ENCODE data around the gene SFT2D1. TPM values are rescaled to one million over a fixed set of nuclear protein-coding genes. Genes with fewer than 3 reads are reported as not detected.

SFT2D1 gene
- total and polyA plus RNA-seq, 2 of the 4 experiments (the other 2 are of a cell fraction), result 10.2 to 45.8 TPM

DNA sequence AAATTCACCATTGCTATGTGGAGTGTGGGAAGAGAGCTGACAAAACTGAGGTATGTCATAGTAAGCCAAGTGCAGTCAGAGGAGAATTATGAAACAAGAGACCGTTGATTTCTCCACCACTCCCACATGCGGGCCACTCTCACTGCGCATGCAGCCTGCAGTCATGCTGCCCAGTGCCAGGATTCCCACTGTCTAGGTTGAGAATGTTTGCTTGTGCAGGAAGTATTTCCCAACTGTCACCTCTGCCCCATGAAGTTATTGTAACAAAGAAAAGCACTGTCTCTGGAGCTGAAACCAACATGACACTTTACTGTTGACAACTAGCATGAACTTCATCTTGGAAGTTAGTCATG, 18.7 kb upstream of the SFT2D1 start:
- CTCF ChIA-PET, result no interaction called here
- Histone ChIP-seq H2BK5ac (ENCODE audit: low read depth, low read length, poor library complexity, severe bottlenecking) (no peak overlapping the region), H2BK20ac (ENCODE audit: low read depth, low read length) (no peak overlapping the region)

More for the DNA sequence above, 18.7 kb upstream of the SFT2D1 start:
- H3K23ac ChIP-seq (ENCODE audit: low read depth, low read length), result no peak overlapping the region
- H4K91ac ChIP-seq (ENCODE audit: insufficient read depth, low read depth, low read length), result no peak overlapping the region
- no CpG with 5 or more reads among the region's 3 CpGs for WGBS, 2 experiments (ENCODE audit: extremely low coverage in 2 of 2, insufficient read length in 1 of 2)
- H4K5ac ChIP-seq (ENCODE audit: low read depth, low read length), result no peak overlapping the region
- H3K4me3 ChIP-seq (ENCODE audit: insufficient read depth, low read depth, low read length), result no peak overlapping the region
- H3K36me3 ChIP-seq (ENCODE audit: control insufficient read depth, insufficient read depth, low read length), result 0 out of 2 replicates have a peak, but pooled peaks cover 1% of the 10 kb centered on the region
- no peak overlapping the region for H3K14ac ChIP-seq (replicated peaks; ENCODE audit: low read depth, low read length)
- intact Hi-C loops (cut with micrococcal nuclease) (no loop called here), in situ Hi-C loops (cut with MboI; ENCODE audit: low sequenced_read_pairs) (no loop called here), dilution Hi-C loops (cut with HindIII; ENCODE audit: low sequenced_read_pairs, unreplicated experiment) (no loop called here)
- no peak overlapping the region for H2AK9ac ChIP-seq (replicated peaks; ENCODE audit: low read depth, low read length, poor library complexity)
- no peak overlapping the region for H2AFZ ChIP-seq (replicated peaks; ENCODE audit: low read length, poor library complexity)
- TF ChIP-seq RCOR1 (IDR thresholded peaks at IDR 0.05; ENCODE audit: insufficient replicate concordance, low read length) (no peak), RAD21 (IDR thresholded peaks at IDR 0.05; ENCODE audit: low read length) (no peak), FOS (IDR thresholded peaks at IDR 0.05; ENCODE audit: low read depth, low read length) (no peak), NFE2L2 (IDR thresholded peaks at IDR 0.05; ENCODE audit: low read depth, low read length) (no peak), BHLHE40 (IDR thresholded peaks at IDR 0.05; ENCODE audit: low read depth, low read length) (no peak), CHD1 (IDR thresholded peaks at IDR 0.05; ENCODE audit: low read depth, low read length) (no peak), USF2 (IDR thresholded peaks at IDR 0.05; ENCODE audit: low read depth, low read length) (no peak), SMC3 (IDR thresholded peaks at IDR 0.05; ENCODE audit: low read depth, low read length) (no peak), RFX5 (IDR thresholded peaks at IDR 0.05; ENCODE audit: low read depth, low read length) (no peak), MAZ (IDR thresholded peaks at IDR 0.05; ENCODE audit: borderline replicate concordance, low read depth, low read length) (no peak), MAFK (IDR thresholded peaks at IDR 0.05; ENCODE audit: low read depth, low read length) (no peak), MXI1 (IDR thresholded peaks at IDR 0.05; ENCODE audit: borderline replicate concordance, low read depth, low read length) (no peak)
- TF ChIP-seq, protein P1, sequence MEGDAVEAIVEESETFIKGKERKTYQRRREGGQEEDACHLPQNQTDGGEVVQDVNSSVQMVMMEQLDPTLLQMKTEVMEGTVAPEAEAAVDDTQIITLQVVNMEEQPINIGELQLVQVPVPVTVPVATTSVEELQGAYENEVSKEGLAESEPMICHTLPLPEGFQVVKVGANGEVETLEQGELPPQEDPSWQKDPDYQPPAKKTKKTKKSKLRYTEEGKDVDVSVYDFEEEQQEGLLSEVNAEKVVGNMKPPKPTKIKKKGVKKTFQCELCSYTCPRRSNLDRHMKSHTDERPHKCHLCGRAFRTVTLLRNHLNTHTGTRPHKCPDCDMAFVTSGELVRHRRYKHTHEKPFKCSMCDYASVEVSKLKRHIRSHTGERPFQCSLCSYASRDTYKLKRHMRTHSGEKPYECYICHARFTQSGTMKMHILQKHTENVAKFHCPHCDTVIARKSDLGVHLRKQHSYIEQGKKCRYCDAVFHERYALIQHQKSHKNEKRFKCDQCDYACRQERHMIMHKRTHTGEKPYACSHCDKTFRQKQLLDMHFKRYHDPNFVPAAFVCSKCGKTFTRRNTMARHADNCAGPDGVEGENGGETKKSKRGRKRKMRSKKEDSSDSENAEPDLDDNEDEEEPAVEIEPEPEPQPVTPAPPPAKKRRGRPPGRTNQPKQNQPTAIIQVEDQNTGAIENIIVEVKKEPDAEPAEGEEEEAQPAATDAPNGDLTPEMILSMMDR (conservative IDR thresholded peaks at IDR 0.05; ENCODE audit: low read depth, low read length), result no peak
- no peak overlapping the region for H2BK120ac ChIP-seq (ENCODE audit: low read depth, low read length)
- H3K18ac ChIP-seq (ENCODE audit: low read depth, low read length), result no peak overlapping the region
- H3K9me3 ChIP-seq (ENCODE audit: control insufficient read depth, insufficient read depth, low read length), result no peaks in the 10 kb centered on the region
- no peak overlapping the region for H3K9ac ChIP-seq (ENCODE audit: low read depth, low read length)
- H3K27ac ChIP-seq (ENCODE audit: insufficient read depth, low read length), result no peak overlapping the region
- H3K79me1 ChIP-seq (ENCODE audit: low read depth in 1 of 2, low read length in 2 of 2), result no peaks in the 10 kb centered on the region
- H3K9me1 ChIP-seq (ENCODE audit: insufficient read depth, low read length), result 0 out of 2 replicates have a peak, but pooled peaks cover 4% of the 10 kb centered on the region
- ATAC-seq (ENCODE audit: low read depth), result no peak; the same call in 1 of the 2 replicates
- no peak overlapping the region for H2AK5ac ChIP-seq (ENCODE audit: low read depth, low read length)
- H3K27me3 ChIP-seq (ENCODE audit: control insufficient read depth, insufficient read depth, low read length), result peaks cover 3% of the 10 kb centered on the region; the same call in 1 of the 2 replicates
- H4K8ac ChIP-seq (ENCODE audit: low read depth in 2 of 2, low read length in 2 of 2), result no peak overlapping the region
- no peak overlapping the region for H3K56ac ChIP-seq (ENCODE audit: extremely low read depth, insufficient read depth, low read length)
- DNase-seq, result peak; percentile 24
- BruUV-seq (replicated peaks), result no TSS peak
- no peak overlapping the region for H3K4ac ChIP-seq (ENCODE audit: low read depth, low read length)
- H2BK15ac ChIP-seq (ENCODE audit: low read depth, low read length), result no peak overlapping the region
- POLR2A ChIA-PET (ENCODE audit: unreplicated experiment), result no interaction called here
- H3K4me2 ChIP-seq (ENCODE audit: low read depth, low read length), result no peak overlapping the region
- peaks cover 9% of the 10 kb centered on the region for H3K4me1 ChIP-seq (ENCODE audit: control insufficient read depth, insufficient read depth, low read length)
- H4K20me1 ChIP-seq (ENCODE audit: insufficient read depth, low read length), result no peaks in the 10 kb centered on the region
